Activated T-cell treated with anti-CD3 and anti-CD28 coated beads for 4 hours (primary cell): ENCODE results near the gene HMX1.

Source experiments
- DNase-seq: peaks from one replicate; pipeline ENCODE4 v3.0.0-alpha.2; 2020

Gene HMX1

DNA sequence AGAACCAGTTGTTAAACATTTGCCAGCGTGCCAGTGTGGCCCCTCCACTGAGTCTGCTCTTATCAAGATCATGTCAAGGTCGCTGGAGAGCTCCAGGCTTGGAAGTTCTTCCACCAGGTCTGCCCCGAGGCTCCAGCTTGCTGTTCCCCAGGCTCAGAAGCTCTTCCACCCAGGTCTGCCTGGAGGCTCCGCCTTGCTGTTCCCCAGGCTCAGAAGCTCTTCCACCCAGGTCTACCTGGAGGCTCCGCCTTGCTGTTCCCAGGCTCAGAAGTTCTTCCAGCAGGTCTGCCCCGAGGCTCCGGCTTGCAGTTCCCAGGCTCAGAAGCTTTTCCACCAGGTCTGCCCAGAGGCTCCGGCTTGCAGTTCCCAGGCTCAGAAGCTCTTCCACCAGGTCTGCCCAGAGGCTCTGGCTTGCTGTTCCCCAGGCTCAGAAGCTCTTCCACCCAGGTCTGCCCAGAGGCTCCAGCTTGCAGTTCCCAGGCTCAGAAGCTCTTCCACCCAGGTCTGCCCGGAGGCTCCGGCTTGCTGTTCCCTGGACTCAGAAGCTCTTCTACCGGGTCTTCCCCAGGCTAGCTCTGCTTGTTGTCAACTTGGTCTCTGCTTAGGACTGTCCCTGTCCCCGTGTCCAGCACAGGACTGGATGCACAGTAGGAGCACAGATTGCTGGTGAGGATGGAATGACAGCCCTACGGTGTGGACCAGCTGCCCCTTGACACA, 54.4 kb downstream of the HMX1 start:
- no peak for DNase-seq
